Lower leg skin (tissue), 3 donors: Measurements from ENCODE around the gene CFDP1.

ENCODE experiments used
- CTCF ChIP-seq, 3 donors: fragments of 450-650 bp; IDR thresholded peaks; one replicate each; pipeline ENCODE4 v1.5.1; 2016; ENCODE audit warnings: antibody characterized with exemption in 3 of 3, mild to moderate bottlenecking in 3 of 3, moderate library complexity in 2 of 3
- POLR2A ChIP-seq, 2 donors: fragments of 450-650 bp; IDR thresholded peaks; one replicate each; pipeline ENCODE4 v1.6.1; 2016 to 2017; ENCODE audit warnings: antibody characterized with exemption in 2 of 2, mild to moderate bottlenecking in 1 of 2, moderate library complexity in 1 of 2

- TF ChIP-seq POLR2A (IDR thresholded peaks at IDR 0.05) (no peak), CTCF (IDR thresholded peaks at IDR 0.05) (no peak)
Measured at GRCh38 chr16:75266738-75267630, 166.3 kb downstream of the CFDP1 start.
